GM21390 (cell line): ENCODE results near the gene SLC25A21.

Experiments used
- ATAC-seq: cut with Tn5 transposase; IDR thresholded peaks from one replicate; pipeline ENCODE4 v1.9.1; 2021; ENCODE audit not compliant: unreplicated experiment

Gene SLC25A21

GRCh38 chr14:36791402-36791801 is 381.0 kb downstream of the SLC25A21 start:
- no peak for ATAC-seq

GRCh38 chr14:36785511-36785910 is 386.9 kb downstream of the SLC25A21 start:
- no peak for ATAC-seq

- no peak for ATAC-seq
Observed at GRCh38 chr14:36784541-36784940, 387.9 kb downstream of the SLC25A21 start.

GRCh38 chr14:36781897-36782296 is 390.5 kb downstream of the SLC25A21 start:
- ATAC-seq: no peak

GRCh38 chr14:36773558-36773957 is 398.8 kb downstream of the SLC25A21 start:
- ATAC-seq: no peak

GRCh38 chr14:36773136-36773540 is 399.3 kb downstream of the SLC25A21 start:
- ATAC-seq: no peak

- ATAC-seq: no peak
Observed at GRCh38 chr14:36771028-36771640, 401.3 kb downstream of the SLC25A21 start.

GRCh38 chr14:36768638-36769337 is 403.6 kb downstream of the SLC25A21 start:
- ATAC-seq: no peak

- ATAC-seq: no peak
Observed at GRCh38 chr14:36767603-36768281, 404.7 kb downstream of the SLC25A21 start.

GRCh38 chr14:36766974-36767373 is 405.4 kb downstream of the SLC25A21 start:
- no peak for ATAC-seq

GRCh38 chr14:36757734-36758601 is 414.4 kb downstream of the SLC25A21 start:
- ATAC-seq: no peak

GRCh38 chr14:36756226-36756625 is 416.2 kb downstream of the SLC25A21 start:
- no peak for ATAC-seq

GRCh38 chr14:36755756-36756155 is 416.6 kb downstream of the SLC25A21 start:
- no peak for ATAC-seq

GRCh38 chr14:36751920-36752319 is 420.5 kb downstream of the SLC25A21 start:
- ATAC-seq: no peak

GRCh38 chr14:36751106-36751505 is 421.3 kb downstream of the SLC25A21 start:
- ATAC-seq: no peak

- no peak for ATAC-seq
Observed at GRCh38 chr14:36750244-36750643, 422.2 kb downstream of the SLC25A21 start.

- no peak for ATAC-seq
Observed at GRCh38 chr14:36748610-36749213, 423.7 kb downstream of the SLC25A21 start.

GRCh38 chr14:36747411-36748184 is 424.8 kb downstream of the SLC25A21 start:
- ATAC-seq: no peak

- no peak for ATAC-seq
Observed at GRCh38 chr14:36746872-36747271, 425.5 kb downstream of the SLC25A21 start.

GRCh38 chr14:36741858-36742257 is 430.5 kb downstream of the SLC25A21 start:
- no peak for ATAC-seq
